Measurements from ENCODE around the gene SEC14L6. TPM values are rescaled to one million over a fixed set of nuclear protein-coding genes. Genes with fewer than 3 reads are reported as not detected.

SEC14L6 gene
- total RNA-seq, 1 donor from 2014 or later = 4.8 TPM

DNA sequence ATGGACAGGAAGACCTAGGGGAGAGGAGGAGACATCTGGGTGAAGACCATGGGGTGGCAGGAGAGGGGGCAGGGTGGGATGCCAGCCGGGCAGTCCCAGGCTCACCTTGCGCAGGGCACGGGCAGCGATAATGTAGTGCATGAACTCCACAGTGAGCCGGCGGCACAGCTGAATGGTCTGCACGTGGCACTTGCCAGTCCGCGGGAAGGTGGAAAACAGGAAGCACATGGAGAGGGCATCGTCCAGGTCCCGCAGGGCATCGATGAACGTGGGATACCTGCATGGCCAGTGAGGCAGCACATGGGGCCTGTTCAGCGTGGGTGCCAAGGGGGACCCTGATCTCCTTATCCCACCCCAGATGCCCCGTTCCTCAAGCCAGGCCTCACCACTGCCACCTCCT, 37.9 kb upstream of the SEC14L6 start:
- Mint-ChIP-seq H3K4me1 (ENCODE audit: low read depth) (no peaks in the 10 kb centered on the region), H3K27me3 (no peaks in the 10 kb centered on the region), H3K4me3 (ENCODE audit: low read depth) (no peak overlapping the region), H3K9me3 (ENCODE audit: low read depth) (no peaks in the 10 kb centered on the region), H3K27ac (no peak overlapping the region), H3K36me3 (ENCODE audit: insufficient read depth) (peaks cover 11% of the 10 kb centered on the region)
- TF ChIP-seq, protein P1, sequence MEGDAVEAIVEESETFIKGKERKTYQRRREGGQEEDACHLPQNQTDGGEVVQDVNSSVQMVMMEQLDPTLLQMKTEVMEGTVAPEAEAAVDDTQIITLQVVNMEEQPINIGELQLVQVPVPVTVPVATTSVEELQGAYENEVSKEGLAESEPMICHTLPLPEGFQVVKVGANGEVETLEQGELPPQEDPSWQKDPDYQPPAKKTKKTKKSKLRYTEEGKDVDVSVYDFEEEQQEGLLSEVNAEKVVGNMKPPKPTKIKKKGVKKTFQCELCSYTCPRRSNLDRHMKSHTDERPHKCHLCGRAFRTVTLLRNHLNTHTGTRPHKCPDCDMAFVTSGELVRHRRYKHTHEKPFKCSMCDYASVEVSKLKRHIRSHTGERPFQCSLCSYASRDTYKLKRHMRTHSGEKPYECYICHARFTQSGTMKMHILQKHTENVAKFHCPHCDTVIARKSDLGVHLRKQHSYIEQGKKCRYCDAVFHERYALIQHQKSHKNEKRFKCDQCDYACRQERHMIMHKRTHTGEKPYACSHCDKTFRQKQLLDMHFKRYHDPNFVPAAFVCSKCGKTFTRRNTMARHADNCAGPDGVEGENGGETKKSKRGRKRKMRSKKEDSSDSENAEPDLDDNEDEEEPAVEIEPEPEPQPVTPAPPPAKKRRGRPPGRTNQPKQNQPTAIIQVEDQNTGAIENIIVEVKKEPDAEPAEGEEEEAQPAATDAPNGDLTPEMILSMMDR (IDR thresholded peaks at IDR 0.05; ENCODE audit: unreplicated experiment) = no peak
- no peak for DNase-seq (ENCODE audit: low spot score, unreplicated experiment)

DNA sequence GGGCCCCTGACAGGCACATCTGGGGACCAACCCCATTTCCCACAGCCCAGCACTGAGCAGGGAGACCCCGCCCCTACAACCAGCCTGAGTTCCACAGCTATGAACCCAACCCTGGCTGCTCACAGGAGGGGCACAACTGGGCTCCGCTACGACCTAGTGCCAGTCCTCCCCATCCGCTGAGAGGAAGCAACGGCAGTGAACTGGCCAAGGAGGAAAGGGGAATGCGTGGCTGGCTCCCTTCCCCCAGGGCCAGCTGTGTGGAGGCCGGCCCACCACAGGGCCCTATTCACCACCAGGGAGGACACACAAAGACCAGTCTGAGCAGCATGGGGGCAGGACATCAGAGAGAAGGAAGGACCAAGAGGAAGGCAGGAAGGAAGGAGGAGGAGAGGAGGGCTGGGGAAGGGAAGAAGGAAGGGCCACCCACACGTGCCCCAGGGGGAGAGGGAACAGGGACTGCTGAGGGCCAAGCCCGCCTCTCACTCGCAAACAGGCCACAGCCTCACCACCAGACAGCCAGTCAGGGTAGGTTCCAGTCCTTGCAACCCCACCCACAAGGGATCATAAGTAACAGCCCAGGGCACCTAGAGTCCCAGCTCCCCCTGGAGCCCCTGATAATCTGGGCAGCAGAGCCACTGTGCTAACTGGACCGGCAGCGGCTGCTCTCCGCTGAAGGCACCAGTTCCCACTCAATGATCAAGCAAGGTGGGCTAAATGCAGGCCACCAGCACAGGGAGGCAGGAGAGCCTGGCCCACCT, 36.4 kb upstream of the SEC14L6 start:
- Mint-ChIP-seq H3K9me3 (ENCODE audit: low read depth) (no peaks in the 10 kb centered on the region), H3K4me3 (ENCODE audit: low read depth) (no peak overlapping the region), H3K27me3 (no peaks in the 10 kb centered on the region), H3K36me3 (ENCODE audit: insufficient read depth) (peaks cover 16% of the 10 kb centered on the region), H3K4me1 (ENCODE audit: low read depth) (no peaks in the 10 kb centered on the region), H3K27ac (no peak overlapping the region)
- TF ChIP-seq, protein P1 (IDR thresholded peaks at IDR 0.05; ENCODE audit: unreplicated experiment) = no peak
- no peak for DNase-seq (ENCODE audit: low spot score, unreplicated experiment)

DNA sequence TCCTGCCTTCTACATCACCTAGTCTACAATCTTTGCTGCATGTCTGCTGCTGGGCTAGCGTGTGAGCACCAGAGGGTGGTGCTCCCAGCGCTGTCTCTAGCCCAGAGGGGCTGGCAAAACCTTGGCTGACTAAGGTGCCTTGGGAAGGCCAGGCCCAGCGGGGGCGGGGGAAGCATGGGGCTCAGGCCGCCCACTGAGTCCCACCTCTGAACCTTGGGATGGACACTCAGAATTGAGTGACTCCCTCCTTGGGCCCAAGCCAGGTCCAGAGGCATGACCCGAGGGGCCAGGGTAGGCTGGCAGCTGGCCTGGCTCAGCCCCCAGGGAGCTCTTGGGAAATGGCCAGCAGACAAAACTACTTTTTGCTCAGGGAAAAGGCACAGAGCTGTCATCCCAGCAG, 35.5 kb upstream of the SEC14L6 start:
- H3K27ac Mint-ChIP-seq = no peak overlapping the region
- H3K36me3 Mint-ChIP-seq (ENCODE audit: insufficient read depth) = peaks cover 14% of the 10 kb centered on the region
- no peak overlapping the region for H3K4me3 Mint-ChIP-seq (ENCODE audit: low read depth)

DNA sequence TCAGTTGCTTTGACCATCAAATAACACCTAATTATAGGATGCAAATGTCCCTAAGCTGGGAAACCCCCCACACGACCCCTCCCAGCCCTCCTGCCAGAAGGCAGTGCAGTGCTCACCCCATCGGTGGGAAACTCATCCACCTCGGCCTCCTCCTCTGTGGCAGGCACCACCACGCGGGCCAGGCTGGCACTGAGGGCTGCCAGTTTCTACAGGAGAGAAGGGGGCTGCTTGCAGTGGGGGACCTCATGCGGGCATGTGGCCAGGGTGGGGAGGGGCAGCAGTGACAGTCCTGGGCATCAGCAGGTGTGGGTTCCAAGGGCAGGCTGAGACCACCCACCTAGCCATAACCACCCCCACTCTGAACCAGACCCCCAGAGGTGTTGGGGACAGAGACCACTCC, 34.4 kb upstream of the SEC14L6 start:
- Mint-ChIP-seq H3K36me3 (ENCODE audit: insufficient read depth) (peaks cover 20% of the 10 kb centered on the region), H3K4me1 (ENCODE audit: low read depth) (no peaks in the 10 kb centered on the region), H3K27ac (no peak overlapping the region), H3K9me3 (ENCODE audit: low read depth) (no peaks in the 10 kb centered on the region), H3K4me3 (ENCODE audit: low read depth) (no peak overlapping the region), H3K27me3 (no peaks in the 10 kb centered on the region)
- DNase-seq (ENCODE audit: low spot score, unreplicated experiment) = no peak
- TF ChIP-seq, protein P1 (IDR thresholded peaks at IDR 0.05; ENCODE audit: unreplicated experiment) = no peak

More for the DNA sequence above, 35.5 kb upstream of the SEC14L6 start:
- Mint-ChIP-seq H3K4me1 (ENCODE audit: low read depth) (no peaks in the 10 kb centered on the region), H3K27me3 (no peaks in the 10 kb centered on the region), H3K9me3 (ENCODE audit: low read depth) (no peaks in the 10 kb centered on the region)
- DNase-seq (ENCODE audit: low spot score, unreplicated experiment) = no peak
- TF ChIP-seq, protein P1 (IDR thresholded peaks at IDR 0.05; ENCODE audit: unreplicated experiment) = no peak

DNA sequence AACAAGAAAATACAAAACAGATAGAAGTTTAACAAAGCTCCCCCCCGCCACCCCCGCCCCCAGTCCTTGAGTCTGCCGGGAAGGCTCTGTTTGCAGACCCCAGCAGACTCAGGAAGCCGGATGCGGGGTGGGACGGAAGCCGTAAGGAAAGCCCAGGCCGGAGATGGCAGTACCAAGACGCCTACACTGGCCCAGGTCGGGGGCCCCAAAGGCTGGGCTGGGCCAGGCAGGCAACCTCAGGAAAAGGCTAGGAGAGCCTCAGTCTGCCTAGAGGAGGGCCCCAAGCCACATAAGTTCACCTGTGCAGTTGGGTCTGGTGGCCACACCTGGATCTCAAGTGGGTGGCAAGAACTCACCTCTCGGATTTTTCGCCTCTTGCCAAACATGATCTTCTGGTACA, 31.9 kb upstream of the SEC14L6 start:
- H3K9me3 Mint-ChIP-seq (ENCODE audit: low read depth) = no peaks in the 10 kb centered on the region
- TF ChIP-seq, protein P1 (IDR thresholded peaks at IDR 0.05; ENCODE audit: unreplicated experiment) = no peak
- H3K4me1 Mint-ChIP-seq (ENCODE audit: low read depth) = peaks cover 6% of the 10 kb centered on the region
- no peak for DNase-seq (ENCODE audit: low spot score, unreplicated experiment)
- H3K27ac Mint-ChIP-seq = no peak overlapping the region
- no peak overlapping the region for H3K4me3 Mint-ChIP-seq (ENCODE audit: low read depth)
- H3K27me3 Mint-ChIP-seq = no peaks in the 10 kb centered on the region
- H3K36me3 Mint-ChIP-seq (ENCODE audit: insufficient read depth) = peaks cover 15% of the 10 kb centered on the region

Data from progenitor cell of endocrine pancreas (in vitro differentiated cells).